IPS-18c (cell line): ENCODE measurements around the gene ABO.
"Not testable (repeated sequence)": the region's sequence is repeated elsewhere in the genome, so short reads cannot be mapped to it uniquely, and the experiment has no call there.

ENCODE experiments used
- H3K4me3 ChIP-seq: 2 replicates; pipeline ENCODE4 v1.7.0; 2013; ENCODE audit warnings: low read depth, mild to moderate bottlenecking, low read length, moderate library complexity; ENCODE audit not compliant: insufficient read depth
- H3K9me3 ChIP-seq: one replicate; pipeline ENCODE4 v1.6.1; 2013; ENCODE audit warnings: mild to moderate bottlenecking, low read length, moderate library complexity; ENCODE audit not compliant: control insufficient read depth, insufficient read depth

ABO gene

DNA sequence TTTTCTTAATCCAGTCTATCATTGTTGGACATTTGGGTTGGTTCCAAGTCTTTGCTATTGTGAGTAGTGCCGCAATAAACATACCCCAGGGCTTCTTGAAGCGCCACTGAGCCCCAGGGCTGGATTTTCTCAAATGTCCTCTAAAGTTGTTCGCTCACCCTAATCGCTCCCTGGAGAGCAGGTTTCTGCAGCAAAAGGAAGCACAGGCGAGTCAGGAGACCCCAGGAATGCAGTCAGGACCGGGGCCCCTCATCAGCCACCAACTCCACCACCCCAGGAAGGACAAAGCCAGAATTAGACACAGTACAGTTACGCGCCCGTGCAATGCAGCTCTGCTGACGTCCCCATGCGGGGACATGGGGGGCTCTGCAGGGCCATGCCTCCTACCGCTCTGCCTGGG lies 50.2 kb downstream of the ABO start:
- Histone ChIP-seq H3K4me3 (no peak overlapping the region), H3K9me3 (no peaks in the 10 kb centered on the region)

DNA sequence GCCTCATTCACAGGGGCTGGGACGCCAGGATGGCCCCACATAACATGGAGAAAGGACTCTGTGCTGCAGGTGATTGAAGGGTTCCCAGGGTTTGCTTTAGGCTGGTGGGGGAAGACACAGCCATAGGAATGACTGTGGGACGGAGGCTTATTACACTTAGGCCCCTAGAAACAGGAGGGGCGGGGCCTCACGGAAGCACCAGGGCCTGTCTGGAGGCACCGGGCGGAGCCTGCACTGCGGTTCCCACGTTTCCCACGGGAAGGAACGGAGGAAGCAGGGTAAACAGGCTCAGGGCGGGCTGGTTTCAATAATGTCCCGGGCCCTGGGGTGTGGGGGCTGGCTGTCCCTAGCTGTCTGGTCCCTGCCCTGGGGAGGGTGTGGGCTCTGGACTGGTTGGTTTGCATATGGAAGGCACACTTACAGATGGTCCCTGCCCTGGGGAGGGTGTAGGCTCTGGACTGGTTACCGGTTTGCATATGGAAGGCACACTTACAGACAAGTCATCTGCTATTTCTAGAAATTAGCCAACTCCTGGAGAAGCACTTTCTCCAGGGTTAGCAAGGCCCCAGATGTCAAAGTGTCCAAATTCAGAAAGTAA lies 51.7 kb downstream of the ABO start:
- H3K9me3 ChIP-seq: not testable (repeated sequence)

DNA sequence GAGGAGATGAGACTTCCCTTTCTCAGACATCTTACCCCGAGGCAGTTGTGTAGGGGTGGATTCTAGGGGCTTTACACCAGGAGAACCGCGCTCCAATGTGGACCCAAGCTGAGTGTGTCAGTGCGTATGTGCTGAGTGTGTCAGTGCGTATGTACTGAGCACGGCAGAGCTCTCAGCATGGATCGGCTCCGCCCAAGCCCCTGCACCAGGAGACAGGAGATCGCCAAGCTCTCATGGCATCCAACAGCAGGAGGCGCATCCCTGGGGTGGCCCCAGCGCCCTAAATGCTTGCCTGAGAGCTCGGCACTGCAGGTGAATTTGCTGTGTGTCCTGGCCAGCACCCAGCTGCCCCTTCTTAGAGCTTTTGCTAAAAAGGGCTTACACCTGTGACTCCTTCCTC lies 53.0 kb downstream of the ABO start:
- H3K9me3 ChIP-seq, H3K4me3 ChIP-seq: not testable (repeated sequence)

More for the DNA sequence above, 51.7 kb downstream of the ABO start:
- H3K4me3 ChIP-seq: not testable (repeated sequence)

DNA sequence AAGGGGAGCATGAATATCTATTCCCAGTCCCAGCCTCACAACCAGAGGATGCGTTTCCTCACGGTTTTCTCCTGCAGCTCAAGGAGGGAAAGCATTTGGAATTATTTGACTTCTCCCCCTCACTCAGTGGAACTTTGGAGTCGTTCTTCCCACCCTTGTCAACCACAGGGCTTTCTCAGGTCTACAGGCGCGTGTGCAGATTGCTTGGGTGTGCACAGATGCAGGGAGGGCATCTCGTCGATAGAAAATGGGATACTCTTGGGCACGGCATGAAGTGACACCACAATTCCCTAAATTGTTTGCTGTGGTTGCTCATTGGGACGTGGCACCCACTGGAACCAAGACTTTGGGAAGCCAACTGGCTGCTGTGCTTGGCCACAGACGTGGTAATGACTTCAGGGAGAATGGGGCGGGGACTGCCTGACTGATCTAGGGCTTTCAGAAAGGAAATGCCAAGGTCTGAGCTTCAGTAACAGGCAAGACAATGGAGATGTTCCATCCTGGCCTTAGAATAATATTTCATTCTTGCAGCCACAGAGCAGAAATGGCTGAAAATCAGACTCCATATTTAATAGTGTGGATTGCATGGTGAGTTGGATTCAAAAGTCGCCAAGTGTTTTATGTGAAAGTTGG lies 53.7 kb downstream of the ABO start:
- H3K9me3 ChIP-seq: no peaks in the 10 kb centered on the region
- H3K4me3 ChIP-seq: no peak overlapping the region

DNA sequence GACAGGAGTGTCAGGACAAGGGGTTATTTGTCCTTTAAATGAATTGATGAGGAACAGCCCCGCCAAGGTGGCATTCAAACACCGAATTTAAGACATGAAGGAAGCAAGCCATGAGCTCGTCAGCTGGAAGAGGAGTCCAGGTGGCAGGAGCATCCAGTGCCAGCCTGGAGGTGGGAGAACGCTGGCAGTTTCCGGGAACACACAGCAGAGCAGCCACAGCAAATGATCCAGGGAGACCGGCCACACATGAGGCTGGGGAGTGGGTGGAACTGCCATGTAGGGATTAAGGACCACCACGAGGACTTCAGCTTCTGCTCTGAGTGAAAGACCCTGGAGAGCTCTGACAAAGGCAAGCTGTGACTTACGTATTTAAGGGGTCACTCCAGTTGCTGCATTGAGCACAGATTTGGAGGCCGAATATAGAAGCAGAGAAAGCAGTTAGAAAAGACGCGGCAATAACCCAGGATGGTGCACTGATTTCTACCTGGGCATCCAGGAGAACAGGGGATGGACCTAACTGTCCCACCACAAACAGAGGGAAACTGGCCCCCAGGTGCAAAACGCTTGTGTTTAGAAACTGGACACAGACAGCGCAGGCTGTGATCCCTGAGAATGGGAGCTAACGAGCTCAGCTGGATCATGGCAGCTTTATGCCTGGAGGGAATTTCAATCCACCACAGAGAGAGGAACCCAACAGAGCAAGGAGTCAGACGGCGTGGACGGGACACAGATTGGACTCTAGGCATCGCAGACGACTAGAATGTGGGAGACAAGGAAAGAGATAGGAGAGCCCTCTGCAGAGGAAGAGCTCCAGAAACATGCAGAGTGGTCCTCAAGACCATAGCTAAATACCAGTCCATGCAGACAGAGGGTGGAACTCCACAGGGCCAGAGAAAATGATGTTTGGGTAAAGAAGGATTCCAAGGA lies 56.7 kb downstream of the ABO start:
- H3K4me3 ChIP-seq, H3K9me3 ChIP-seq: not testable (repeated sequence)

DNA sequence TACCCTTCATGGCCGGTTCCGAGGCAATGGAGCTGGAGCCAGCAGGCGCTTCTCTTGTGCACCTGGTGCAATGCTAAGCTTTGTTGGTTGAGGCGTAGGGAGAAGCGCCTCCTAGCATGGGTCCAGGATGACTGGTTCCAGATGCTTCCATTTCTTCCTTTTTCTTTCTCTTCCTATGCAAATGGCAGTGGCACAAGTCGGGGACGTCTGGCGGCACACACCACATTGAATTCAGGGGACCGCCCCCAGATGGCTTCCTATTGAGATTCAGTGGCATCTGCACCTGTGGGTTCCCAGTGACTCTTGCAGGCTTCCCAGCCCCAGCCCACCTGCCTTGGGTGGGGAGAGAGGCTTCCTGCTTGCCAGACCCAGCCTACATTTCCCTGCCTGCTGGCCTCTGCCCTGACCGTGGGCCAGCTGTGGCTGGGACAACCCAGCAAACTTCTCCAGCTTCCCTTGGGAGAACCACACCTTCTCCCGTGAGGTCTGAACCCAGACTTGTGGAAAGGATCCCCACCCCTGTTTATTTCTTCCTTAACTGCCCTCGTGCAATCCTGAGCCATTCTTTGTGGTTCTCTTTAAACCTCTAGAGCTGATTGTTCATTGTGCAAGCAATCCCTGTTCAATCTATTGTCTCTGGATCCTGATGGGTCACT lies 57.5 kb downstream of the ABO start:
- not testable (repeated sequence) for H3K4me3 ChIP-seq, H3K9me3 ChIP-seq

DNA sequence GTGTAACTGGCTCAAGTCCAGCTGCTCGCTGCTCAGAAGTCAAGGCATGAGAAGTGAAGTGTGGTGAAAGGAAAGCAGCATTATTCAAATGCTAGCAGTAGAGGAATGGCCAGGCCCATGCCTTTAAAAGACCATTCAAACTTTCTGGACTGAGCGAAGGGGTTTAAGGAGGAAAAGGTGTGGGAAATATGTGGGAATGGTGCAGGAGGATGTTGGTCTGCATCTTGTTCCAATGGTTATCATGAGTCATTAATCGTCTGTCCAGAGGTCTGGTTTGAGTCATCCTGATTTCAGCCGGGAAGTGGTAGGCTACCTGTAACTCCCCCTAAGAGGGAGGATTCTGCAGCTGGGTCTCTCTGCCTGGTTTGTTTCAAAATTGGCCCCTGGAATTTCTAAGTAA lies 60.7 kb downstream of the ABO start:
- not testable (repeated sequence) for H3K4me3 ChIP-seq, H3K9me3 ChIP-seq

DNA sequence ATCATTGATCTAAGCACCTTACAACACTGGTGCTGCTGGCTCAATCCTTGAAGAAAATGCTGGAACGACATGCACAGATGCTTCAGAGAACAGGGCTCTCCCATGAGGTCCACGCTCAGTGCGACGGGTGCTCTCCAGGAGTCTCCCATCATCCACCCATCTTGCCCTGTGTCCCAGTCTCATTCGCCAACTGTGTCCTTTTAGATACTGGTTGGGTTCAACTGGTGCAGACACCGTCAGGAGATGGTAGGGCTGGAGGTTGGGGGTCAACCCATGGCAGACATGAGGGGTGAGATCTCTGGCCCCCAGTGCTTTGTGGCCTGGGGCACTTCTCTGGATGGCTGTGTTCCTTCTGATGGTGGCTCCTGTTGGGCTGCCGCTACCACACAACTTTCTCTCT lies 64.4 kb downstream of the ABO start:
- H3K4me3 ChIP-seq: no peak overlapping the region
- no peaks in the 10 kb centered on the region for H3K9me3 ChIP-seq

DNA sequence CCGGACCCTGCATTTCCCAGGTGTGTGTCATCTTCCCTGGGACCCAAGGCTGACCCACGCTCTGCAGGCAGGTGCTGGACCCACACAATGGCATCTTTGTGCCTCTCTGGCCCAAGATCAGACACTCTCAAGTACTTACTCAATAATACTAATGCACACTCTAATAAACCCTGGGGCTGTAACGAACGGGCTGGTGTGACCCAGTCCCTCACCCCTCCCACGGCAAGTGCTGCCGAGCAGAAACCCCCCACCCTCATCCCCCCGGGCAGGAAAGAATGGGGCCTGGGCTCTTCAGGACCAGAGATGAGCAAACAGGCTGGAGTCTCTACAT lies 64.8 kb downstream of the ABO start:
- no peaks in the 10 kb centered on the region for H3K9me3 ChIP-seq
- H3K4me3 ChIP-seq: no peak overlapping the region

DNA sequence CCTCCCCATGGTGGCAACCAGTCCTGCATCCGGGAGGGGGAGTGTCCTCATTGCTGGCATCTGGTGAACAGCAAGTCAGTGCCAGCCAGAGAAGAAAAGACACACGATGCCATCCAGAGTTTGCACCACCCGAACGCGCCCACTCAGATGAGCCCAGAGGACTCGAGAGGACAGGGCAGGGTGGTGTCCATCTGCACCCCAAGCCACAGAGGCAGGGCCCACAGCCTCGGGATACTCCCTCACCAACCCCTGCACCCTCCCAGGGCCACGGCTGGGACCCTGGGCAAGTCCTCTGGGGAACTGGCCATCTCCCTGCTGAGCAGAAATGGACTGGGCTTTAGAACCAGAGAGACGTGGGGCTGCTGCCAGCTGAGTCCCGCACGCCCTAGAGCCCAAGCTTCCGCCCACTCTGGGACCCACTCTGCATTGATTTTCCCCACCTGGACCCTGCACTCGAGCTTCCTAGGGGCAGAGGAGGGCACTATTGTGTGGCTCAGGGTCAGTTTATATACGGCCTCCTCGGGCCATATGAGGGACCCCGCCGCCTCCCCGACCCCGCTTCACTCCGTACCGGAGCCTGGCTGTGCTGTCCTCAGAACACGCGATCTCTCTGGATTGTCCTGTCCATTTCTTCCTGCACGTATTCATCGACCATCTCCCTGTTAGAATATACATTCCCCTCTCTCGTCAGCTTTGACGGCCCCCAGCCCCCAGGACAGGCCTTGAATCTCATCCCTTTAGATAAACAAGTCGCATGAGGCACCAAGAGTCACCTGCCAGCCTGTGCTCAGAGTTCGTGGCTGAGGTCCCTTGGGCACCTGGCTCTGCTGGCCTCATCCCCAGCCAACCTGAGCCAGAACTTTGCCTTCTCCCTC lies 65.4 kb downstream of the ABO start:
- not testable (repeated sequence) for H3K9me3 ChIP-seq, H3K4me3 ChIP-seq

DNA sequence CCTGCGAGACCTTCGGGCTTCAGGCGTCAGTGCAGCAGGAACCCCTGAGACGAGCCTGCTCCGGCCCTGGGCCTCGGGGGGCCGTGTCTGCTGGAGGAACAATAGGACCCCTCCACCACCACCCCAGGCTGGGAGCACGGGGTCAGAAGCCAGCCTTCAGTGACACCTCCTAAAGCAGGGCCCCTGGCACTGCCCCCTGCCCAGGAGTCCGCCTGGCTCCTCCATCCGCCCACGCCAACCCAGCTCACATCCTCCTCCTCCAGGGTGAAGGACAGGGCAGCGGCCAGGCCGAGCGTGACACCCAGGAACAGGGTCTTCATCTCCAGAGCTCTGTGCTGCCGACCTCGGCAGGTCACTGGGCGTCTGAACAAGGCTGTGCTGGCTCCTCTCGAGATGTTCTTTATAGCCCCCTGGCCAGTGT lies 66.1 kb downstream of the ABO start, which contains the start of gene OBP2B:
Gene OBP2B (minus strand): TSS at position 371 of the 421 bp plus-strand sequence. CDS start 51 bp downstream, at position 320.
- H3K9me3 ChIP-seq, H3K4me3 ChIP-seq: not testable (repeated sequence)

DNA sequence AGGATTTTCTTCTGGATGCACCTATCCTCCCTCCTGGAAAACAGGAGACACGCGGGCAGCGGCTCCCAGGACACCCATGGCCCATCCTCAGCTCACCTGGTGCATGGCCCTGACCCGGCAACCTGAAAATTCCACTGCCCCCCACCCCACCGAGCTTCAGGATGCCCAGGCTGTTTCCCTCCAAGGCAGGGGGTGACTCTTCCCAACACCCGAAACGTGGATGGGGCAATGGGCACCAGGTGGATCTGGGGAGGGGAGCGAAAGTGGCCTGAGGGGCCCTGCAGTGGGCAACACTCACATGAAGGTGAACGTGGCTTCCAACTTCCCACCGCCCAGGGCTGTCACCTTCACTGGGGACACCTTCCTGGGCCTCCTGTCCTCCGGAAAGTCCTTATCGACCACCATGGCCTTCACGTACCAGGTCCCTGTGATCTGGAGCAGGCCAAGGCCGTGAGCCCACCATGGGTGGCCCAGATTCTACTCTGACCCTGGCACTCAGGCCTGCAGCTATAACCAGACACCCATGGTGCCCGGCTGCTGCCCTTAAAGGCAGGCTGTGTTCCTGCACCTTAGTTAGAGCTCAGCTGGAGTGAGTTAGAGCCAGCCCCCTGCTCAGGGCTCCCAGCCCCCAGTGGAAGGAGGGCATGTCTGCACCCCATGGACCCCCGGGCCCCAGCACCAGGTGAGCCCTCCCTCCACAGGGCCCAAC lies 66.7 kb downstream of the ABO start:
- not testable (repeated sequence) for H3K4me3 ChIP-seq, H3K9me3 ChIP-seq

DNA sequence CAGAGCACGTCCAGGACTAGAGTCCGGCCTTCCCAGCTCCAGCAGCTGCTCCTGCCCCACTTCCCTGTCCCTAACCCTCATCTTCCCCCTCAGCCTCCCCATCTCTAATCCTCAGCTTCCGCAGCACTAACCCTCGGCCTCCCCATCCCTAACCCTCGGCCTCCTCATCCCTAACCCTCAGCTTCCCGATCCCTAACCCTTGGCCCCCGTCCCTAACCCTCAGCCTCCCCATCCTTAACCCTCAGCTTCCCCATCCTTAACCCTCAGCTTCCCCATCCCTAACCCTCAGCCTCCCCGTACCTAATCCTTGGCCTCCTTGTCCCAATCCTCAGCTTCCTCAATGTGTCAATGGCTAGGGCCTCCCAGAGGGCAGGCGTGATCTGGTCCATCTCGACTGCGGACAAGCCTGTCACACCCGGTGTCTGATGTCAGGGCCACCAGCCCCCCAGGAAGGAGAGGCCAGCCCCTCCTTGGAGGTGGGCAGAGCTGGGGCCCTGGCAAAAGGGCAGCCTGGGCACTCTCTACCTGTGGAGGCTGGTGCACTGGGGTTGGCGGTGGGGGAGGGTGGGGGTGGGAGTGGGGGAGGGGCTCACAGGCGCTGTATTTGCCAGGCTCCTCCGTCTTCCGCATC lies 67.3 kb downstream of the ABO start:
- Histone ChIP-seq H3K9me3 (no peaks in the 10 kb centered on the region), H3K4me3 (no peak overlapping the region)

DNA sequence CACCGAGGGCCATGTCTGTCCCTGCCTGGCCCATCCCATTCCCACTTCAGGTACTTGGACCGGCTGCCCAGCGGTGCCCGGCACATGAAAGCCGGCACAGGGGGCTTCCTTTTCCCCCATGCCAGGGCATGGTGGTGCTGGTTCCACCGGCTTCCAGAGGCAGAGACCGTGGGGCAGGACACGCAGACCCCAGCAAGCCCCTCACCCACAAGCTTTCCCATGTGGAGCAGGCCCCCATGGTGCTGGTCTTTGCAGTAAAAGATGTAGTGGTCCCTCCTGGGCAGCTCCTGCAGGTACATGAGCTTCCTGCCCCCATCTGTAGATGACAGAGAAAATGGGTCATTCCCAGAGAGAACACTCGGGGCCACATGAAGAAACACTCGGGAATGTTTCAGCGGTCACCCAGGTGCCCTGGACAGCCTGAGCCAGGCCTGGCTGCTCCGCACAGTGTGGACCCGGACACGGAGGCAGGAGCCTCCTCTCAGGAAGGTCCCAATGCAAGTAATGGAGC lies 67.9 kb downstream of the ABO start:
- Histone ChIP-seq H3K9me3 (no peaks in the 10 kb centered on the region), H3K4me3 (no peak overlapping the region)

DNA sequence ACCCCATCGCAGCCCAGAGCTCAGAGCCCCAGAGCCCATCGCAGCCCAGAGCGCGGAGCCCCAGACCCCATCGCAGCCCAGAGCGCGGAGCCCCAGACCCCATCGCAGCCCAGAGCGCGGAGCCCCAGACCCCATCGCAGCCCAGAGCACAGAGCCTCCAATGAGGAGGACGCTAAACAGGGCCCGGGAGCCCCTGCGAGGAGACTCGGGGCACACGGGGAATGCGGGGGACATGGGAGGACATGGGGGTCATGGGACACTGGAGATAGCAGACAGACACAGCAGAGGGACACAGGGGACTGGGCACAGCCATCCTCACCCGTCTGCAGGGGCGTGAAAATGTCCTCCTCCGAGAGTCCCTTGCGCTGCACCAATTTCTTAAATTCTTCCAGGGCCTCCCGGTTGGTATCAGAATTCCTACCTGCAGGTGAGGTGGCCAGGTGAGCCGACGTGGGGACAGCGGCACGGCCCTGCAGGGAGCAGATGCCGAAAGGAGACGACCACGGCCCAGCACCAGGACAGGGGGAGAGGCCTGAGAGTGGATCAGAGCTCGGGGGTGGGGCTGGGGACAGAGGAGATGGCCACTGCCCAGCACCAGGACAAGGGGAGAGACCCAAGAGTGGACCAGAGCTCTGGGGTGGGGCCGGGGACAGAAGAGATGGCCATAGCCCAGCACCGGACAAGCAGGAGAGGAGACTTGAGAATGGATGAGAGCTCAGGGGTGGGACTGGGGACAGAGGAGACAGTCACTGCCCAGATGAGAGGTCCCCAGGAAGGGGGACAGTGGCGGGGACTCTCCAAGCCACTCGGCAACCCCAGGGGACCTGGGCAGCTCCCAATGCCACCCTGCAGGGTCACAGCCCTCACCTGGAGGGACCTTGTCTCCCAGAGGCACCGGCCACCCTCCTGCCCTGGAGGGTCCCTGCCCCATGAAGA lies 68.7 kb downstream of the ABO start:
- no peak overlapping the region for H3K4me3 ChIP-seq

More for the DNA sequence above, 68.7 kb downstream of the ABO start:
- H3K9me3 ChIP-seq: no peaks in the 10 kb centered on the region
